ENCODE measurements around the gene SLF2. TPM values are rescaled to one million over a fixed set of nuclear protein-coding genes. Genes with fewer than 3 reads are reported as not detected.

Gene SLF2
- total RNA-seq, 1 experiment from 2014 or later = 23.1 TPM

DNA sequence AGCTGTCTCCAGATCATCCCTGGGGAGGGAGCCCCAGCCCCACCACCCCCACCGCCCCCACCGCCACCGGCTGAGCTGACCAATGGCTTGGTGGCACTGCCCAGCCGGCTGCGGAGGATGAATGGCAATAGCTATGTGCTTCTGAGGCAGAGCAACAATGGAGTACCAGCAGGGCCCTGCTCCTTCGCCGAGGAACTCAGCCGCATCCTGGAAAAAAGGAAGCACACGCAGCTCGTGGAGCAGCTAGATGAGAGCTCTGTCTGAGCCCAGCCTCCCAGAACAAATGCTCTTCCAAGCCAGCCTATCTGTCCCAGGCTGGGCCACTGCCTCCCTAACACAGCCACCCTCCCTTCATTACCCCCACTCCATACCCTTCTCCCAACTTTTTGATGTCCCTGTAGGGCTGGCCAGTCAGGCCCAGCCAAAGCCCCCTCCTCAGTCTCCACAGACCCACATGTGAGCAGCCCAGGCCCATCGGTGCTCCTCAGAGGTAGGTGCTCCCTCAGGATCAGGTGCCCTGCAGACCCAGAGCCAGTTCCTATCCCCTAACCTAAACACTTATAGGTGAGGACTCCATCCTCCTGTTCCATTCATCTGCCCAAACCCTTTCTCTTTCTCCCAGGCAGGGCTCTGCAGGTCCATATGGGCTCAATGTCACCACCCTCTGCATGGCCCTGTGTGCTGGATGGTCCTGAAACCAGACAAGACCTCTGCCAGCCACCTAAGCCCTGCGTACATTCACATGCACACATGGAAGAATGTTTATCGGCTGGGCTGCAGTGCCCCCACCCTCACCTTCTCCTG lies 71.3 kb downstream of the SLF2 start:
- no peak overlapping the region for H3K4ac ChIP-seq (ENCODE audit: low read depth, low read length)
- H2BK120ac ChIP-seq (ENCODE audit: low read depth, low read length, poor library complexity, severe bottlenecking) = no peak overlapping the region
- no peaks in the 10 kb centered on the region for H3K9me3 ChIP-seq (ENCODE audit: control insufficient read depth, low read depth, low read length)
- H3K27ac Mint-ChIP-seq = peak overlapping the region; percentile 64 to 96 (median 75); a peak in 3 of 7 replicates
- no peak overlapping the region for H2BK12ac ChIP-seq (ENCODE audit: insufficient read length, low read depth, low read length)
- H3T11ph ChIP-seq (ENCODE audit: low read length) = no peak overlapping the region
- no peak overlapping the region for H4K8ac ChIP-seq (replicated peaks; ENCODE audit: insufficient read length, low read depth, low read length)
- no peaks in the 10 kb centered on the region for H3K27me3 ChIP-seq (ENCODE audit: insufficient read depth, low read length)
- H3K9me3 Mint-ChIP-seq = peaks cover 0 to 2% of the 10 kb centered on the region in 2 experiments; a peak in 3 of 5 replicates
- H4K5ac ChIP-seq (ENCODE audit: insufficient read length, low read depth, low read length) = no peak overlapping the region
- H3K4me3 Mint-ChIP-seq = no peak overlapping the region
- H2BK5ac ChIP-seq (ENCODE audit: insufficient read length, low read length) = no peak overlapping the region
- no peak overlapping the region for H3K14ac ChIP-seq (ENCODE audit: insufficient read depth, low read length)
- no peak overlapping the region for H3K27ac ChIP-seq (ENCODE audit: insufficient read length, low read depth, low read length)
- peaks cover 6 to 16% of the 10 kb centered on the region in 2 experiments for H3K4me1 Mint-ChIP-seq
- no peak for DNase-seq
- no peak overlapping the region for H4K91ac ChIP-seq (ENCODE audit: insufficient read length, low read depth, low read length)
- H3K4me2 ChIP-seq (ENCODE audit: insufficient read depth, insufficient read length, low read length) = no peak overlapping the region
- no peak overlapping the region for H3K23ac ChIP-seq (ENCODE audit: insufficient read length, low read depth, low read length)
- no peaks in the 10 kb centered on the region for H4K20me1 ChIP-seq (ENCODE audit: control insufficient read depth, insufficient read depth, insufficient read length)
- WGBS (ENCODE audit: extremely low coverage, insufficient read length, low lambda C conversion rate) = no CpG with 5 or more reads among the region's 13 CpGs
- no peaks in the 10 kb centered on the region for H3K27me3 Mint-ChIP-seq (ENCODE audit: low read depth)
- H2AFZ ChIP-seq (ENCODE audit: low read length) = no peak overlapping the region
- H3K23me2 ChIP-seq (ENCODE audit: insufficient read length, low read depth, low read length, poor library complexity, severe bottlenecking) = peaks cover 8% of the 10 kb centered on the region
- no peak overlapping the region for H2BK15ac ChIP-seq (ENCODE audit: low read depth, low read length)
- no peak overlapping the region for H2AK5ac ChIP-seq (ENCODE audit: insufficient read length, low read length)
- H3K18ac ChIP-seq (ENCODE audit: insufficient read length, low read depth, low read length) = no peak overlapping the region
- peaks cover 7% of the 10 kb centered on the region for H3K79me1 ChIP-seq (ENCODE audit: insufficient read depth, low read depth, low read length, poor library complexity, severe bottlenecking)
- peaks cover 9 to 32% (median 28%) of the 10 kb centered on the region in 3 experiments; a peak in 6 of 7 replicates for H3K36me3 Mint-ChIP-seq (ENCODE audit: insufficient read depth in 1 of 3, low read depth in 3 of 3)
- no peak overlapping the region for H3K9ac ChIP-seq (ENCODE audit: extremely low read depth, insufficient read length, low read length)
- H3K56ac ChIP-seq (ENCODE audit: insufficient read length, low read depth, low read length) = no peak overlapping the region
- TF ChIP-seq, protein P1, sequence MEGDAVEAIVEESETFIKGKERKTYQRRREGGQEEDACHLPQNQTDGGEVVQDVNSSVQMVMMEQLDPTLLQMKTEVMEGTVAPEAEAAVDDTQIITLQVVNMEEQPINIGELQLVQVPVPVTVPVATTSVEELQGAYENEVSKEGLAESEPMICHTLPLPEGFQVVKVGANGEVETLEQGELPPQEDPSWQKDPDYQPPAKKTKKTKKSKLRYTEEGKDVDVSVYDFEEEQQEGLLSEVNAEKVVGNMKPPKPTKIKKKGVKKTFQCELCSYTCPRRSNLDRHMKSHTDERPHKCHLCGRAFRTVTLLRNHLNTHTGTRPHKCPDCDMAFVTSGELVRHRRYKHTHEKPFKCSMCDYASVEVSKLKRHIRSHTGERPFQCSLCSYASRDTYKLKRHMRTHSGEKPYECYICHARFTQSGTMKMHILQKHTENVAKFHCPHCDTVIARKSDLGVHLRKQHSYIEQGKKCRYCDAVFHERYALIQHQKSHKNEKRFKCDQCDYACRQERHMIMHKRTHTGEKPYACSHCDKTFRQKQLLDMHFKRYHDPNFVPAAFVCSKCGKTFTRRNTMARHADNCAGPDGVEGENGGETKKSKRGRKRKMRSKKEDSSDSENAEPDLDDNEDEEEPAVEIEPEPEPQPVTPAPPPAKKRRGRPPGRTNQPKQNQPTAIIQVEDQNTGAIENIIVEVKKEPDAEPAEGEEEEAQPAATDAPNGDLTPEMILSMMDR (conservative IDR thresholded peaks at IDR 0.05) = no peak
- H3K4me1 ChIP-seq (ENCODE audit: insufficient read depth, low read length) = no peaks in the 10 kb centered on the region; the same call in 1 of the 2 replicates
- peaks cover 14% of the 10 kb centered on the region; the same call in 1 of the 2 replicates for H3K79me2 ChIP-seq (ENCODE audit: insufficient read depth, low read length)
- no peak overlapping the region for H2BK20ac ChIP-seq (ENCODE audit: low read depth, low read length, poor library complexity, severe bottlenecking)

Data from H9 (cell line).